CD4-positive, alpha-beta T cell treated with Interleukin-15 for 1 hour (primary cell): ENCODE measurements around the gene KRTAP19-1.
"Not testable (repeated sequence)": the region's sequence is repeated elsewhere in the genome, so short reads cannot be mapped to it uniquely, and the experiment has no call there.

Source experiments
- DNase-seq: peaks from one replicate; pipeline ENCODE4 v3.0.0-alpha.2; 2020

KRTAP19-1 gene

GRCh38 chr21:30480145-30480544 is at the start of gene KRTAP19-1:
Gene KRTAP19-1, minus strand, starts transcription at chr21:30480367. Its CDS starts 50 bp downstream, at chr21:30480317.
- no peak for DNase-seq

GRCh38 chr21:30518876-30519275 is 38.7 kb upstream of the KRTAP19-1 start:
- no peak for DNase-seq

DNA sequence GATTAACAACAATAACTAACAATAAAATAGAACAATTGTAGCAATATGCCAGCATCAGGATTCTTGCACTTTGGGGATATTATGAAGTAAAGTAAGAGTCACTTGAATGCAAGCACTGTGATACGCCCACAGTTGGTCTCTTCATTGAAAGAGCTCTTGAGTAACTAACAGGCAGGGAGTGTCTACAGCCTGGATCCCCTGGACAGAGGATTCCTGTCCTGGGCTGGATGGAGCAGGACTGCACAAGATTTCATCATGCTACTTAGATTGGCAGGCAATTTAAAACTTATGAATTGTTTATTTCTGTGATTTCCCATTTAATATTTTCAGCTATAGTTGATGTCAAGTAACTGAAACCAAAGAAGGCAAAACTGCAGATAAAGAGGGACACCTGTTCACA is 35.5 kb upstream of the KRTAP19-1 start:
- DNase-seq, result no peak

GRCh38 chr21:30505621-30506205 is 25.5 kb upstream of the KRTAP19-1 start:
- DNase-seq, result not testable (repeated sequence)

- DNase-seq, result no peak
Measured at GRCh38 chr21:30502041-30502440, 21.9 kb upstream of the KRTAP19-1 start, which contains the start of gene KRTAP19-5. Gene KRTAP19-5, minus strand, starts transcription at chr21:30502141. Its CDS starts 51 bp downstream, at chr21:30502090.

DNA sequence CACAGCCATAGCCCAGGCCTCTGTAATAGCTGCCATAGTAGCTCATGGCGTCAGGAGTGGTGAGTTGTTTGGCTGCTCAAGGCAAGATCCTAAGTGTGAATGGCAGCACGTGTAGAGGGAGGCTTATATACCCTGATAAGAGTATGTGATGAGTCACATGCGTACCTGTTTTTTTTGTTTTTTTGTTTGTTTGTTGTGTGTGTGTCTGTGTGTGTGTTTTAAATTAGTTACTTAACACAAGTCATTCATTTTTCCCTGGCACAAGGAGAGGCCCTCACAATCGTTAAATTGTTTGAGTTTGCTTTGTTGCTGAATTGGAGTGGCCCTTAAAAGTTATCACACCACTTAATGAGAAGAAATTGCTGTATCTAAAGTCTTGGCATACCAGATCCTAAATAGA is 16.9 kb upstream of the KRTAP19-1 start, which contains the start of gene KRTAP19-4:
Gene KRTAP19-4, minus strand, starts transcription at position 101 of the 400 bp plus-strand sequence. Its CDS starts 55 bp downstream, at position 46.
- no peak for DNase-seq

DNA sequence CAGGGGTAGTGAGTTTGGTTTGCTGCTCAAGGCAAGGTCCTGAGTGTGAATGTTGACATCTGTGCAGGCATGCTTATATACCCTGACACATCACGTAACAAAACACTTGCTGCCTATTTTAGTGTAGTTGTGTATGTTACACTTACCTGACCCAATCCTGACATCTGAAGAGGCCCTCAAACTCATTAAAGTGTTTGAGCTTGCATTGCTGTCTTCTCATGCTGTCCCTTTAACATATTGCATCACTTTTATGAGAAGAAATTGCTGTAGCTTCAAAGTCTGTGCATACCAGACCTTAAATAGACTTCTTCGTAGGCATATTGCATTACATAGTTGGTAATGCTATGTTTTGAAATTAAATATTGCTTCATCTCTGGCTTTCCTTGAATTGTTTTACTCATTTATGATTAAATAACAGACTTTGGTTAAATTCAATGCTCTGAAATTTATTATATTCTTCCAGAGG is 11.8 kb upstream of the KRTAP19-1 start, which contains the start of gene KRTAP19-3:
Gene KRTAP19-3, minus strand, starts transcription at position 51 of the 466 bp plus-strand sequence. CDS start 56 bp downstream, outside the sequence.
- DNase-seq, result no peak

- no peak for DNase-seq
Measured at GRCh38 chr21:30487336-30487735, 7.2 kb upstream of the KRTAP19-1 start, which contains the start of gene KRTAP19-2. Gene KRTAP19-2, minus strand, starts transcription at chr21:30487436. Its CDS starts 88 bp downstream, at chr21:30487348.

- DNase-seq, result no peak
Measured at GRCh38 chr21:30486180-30486579, 6.0 kb upstream of the KRTAP19-1 start.

DNA sequence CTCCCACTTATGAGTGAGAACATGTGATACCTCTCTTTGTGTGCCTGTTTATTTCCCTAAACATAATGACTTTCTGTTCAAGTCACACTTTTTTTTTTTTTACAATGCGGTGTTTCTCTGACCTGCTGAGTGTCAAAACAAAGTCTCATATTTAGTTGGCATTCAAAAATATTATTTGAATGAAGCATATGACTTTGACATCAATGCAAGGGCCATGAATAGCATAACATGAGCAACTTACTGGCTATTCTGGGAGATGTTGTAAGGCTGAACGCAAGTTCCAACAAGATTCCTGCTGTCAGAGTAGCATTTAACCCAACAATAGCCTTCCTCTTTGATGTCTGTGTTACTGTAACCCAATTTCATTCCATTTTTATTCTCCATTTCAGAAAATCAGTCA is 2.0 kb upstream of the KRTAP19-1 start:
- DNase-seq, result no peak

GRCh38 chr21:30479259-30479658 is 908 bp downstream of the KRTAP19-1 start:
- DNase-seq, result no peak

DNA sequence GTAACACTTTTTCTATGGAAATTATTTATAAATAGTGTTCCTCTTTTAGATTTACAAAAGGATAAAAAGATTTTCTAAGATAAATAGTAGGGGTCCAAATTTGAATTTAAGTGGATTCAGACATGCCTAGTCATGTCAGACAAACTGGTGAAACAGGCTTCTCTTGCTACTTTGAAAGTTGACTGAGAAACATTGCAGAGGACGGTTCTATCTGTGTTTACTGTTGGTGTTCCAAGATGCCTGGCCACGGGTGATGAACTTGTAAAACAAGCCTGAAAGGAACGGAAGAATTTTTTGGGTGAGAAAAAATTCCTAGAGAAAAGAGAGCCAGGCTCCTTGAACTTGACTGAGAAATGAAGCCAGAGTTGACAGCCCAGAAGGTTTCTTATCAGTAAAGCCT is 2.2 kb downstream of the KRTAP19-1 start:
- no peak for DNase-seq

DNA sequence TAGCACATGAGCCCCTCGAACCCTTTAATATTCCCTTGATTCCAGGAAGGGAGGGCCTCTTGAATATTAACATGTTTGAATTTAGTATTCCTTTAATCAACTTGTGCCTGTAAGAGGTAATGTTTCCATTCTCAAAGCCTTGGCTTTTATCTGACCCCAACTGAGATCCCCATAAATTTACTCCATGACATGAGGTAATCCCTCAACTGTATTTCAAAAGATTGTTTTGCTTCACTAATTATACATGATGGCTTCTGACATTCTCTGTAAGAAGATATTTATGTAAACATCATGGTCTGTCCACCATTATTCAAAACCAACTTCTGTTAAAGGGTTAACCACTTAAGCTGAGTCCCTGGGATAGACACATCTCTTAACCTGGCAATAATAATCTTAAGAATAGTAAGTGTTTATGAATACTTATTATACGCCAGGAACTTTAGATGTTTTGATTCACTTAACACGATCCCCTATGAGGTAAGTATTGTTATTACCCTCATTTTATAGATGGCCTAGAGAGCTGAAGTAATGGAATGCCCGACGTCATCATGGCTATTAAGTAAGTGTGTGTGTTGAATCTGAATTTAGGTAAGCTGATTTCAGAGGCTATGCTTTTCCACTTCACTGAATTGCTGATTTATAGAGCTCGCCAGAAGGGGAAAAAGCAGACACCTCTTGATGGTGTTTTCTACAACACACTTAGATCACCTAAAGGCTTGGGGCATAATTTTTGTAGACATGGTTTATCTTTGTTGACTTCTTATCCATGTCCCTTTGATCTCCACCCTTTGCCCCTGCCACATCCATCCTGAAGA is 11.1 kb downstream of the KRTAP19-1 start:
- no peak for DNase-seq

GRCh38 chr21:30463713-30464112 is 16.5 kb downstream of the KRTAP19-1 start:
- DNase-seq, result no peak

DNA sequence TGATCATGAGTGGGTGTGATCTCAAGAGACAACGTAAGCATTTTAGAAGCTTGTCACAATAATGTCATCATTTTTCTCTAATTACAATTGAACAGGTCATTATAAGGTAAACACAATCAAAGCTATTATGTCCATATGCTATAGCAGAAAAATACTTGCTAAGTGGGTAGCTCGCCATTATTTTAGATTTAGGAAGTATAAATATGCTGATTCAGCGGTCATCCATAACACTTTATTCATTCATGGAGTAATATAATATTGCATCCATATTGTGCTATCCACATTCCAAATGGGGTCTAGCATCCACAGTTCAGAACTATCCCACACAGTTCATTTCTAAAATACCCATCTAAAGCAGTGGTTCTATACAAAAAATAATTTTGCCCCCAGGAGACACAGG is 31.7 kb downstream of the KRTAP19-1 start:
- no peak for DNase-seq

- DNase-seq, result no peak
Measured at GRCh38 chr21:30447056-30447455, 33.1 kb downstream of the KRTAP19-1 start.

- DNase-seq, result no peak
Measured at GRCh38 chr21:30444204-30444603, 36.0 kb downstream of the KRTAP19-1 start.

DNA sequence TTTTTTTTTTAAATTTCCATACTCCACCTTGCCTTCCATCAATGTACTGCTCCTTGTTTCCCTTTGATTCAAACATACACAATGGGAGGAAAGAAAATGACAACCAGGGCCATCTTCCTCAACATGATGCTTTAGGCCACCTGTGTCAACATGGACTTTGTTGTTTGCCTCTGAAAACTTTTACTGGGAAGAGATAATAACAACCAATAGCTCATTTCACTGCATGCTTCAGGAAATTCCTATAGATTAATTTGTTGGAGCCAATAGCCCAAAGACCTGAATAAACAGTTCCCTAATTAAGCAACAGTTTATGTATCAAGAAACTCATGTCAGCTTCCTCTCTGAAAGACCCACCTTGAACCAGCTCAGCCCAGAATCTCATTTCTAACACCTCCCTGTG is 36.9 kb downstream of the KRTAP19-1 start:
- DNase-seq, result no peak

GRCh38 chr21:30439975-30440374 is 40.2 kb downstream of the KRTAP19-1 start, which contains the start of gene KRTAP15-1:
Gene KRTAP15-1, plus strand, starts transcription at chr21:30440275. Its CDS starts 53 bp downstream, at chr21:30440328.
- DNase-seq, result no peak

GRCh38 chr21:30437010-30437565 is 43.1 kb downstream of the KRTAP19-1 start:
- no peak for DNase-seq

- DNase-seq, result no peak
Measured at GRCh38 chr21:30434033-30434631, 46.0 kb downstream of the KRTAP19-1 start.

DNA sequence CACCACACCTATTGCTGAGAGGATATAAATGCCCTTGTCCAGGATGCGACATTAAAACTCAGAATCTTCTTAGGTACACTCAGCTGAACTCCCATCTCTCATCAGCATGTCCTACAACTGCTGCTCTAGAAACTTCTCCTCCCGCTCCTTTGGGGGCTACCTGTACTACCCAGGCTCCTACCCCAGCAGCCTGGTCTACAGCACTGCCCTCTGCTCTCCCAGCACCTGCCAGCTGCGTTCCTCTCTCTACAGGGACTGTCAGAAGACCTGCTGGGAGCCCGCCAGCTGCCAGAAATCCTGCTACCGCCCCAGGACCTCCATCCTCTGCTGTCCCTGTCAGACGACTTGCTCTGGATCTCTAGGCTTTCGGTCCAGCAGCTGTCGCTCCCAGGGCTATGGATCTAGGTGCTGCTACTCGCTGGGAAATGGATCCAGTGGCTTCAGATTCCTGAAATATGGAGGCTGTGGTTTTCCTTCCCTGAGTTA is 50.0 kb downstream of the KRTAP19-1 start, which contains the start of gene KRTAP13-4:
Gene KRTAP13-4, plus strand, starts transcription at position 51 of the 486 bp plus-strand sequence. Its CDS starts 56 bp downstream, at position 107.
- no peak for DNase-seq
